Erythroblast (primary cell): Measurements from ENCODE around the gene ROM1.
"Not testable (repeated sequence)": the region's sequence is repeated elsewhere in the genome, so short reads cannot be mapped to it uniquely, and the experiment has no call there.

Source experiments
- DNase-seq, 2 experiments: peaks; one replicate each; lab custom pipeline; 2025; lab: John Stamatoyannopoulos, UW
- GATA1 ChIP-seq: IDR thresholded peaks from 2 replicates; pipeline ENCODE4 v1.6.1; 2011; ENCODE audit warnings: low read depth, mild to moderate bottlenecking, control low read depth, low read length, moderate library complexity
- POLR2A ChIP-seq: IDR thresholded peaks from 2 replicates; pipeline ENCODE4 v1.6.1; 2011; ENCODE audit warnings: mild to moderate bottlenecking, low read length

The ROM1 gene

GRCh38 chr11:62575156-62575555 lies 37.9 kb upstream of the ROM1 start:
- no peak for DNase-seq
- no peak for TF ChIP-seq GATA1
- no peak for TF ChIP-seq POLR2A

GRCh38 chr11:62575837-62576236 lies 37.2 kb upstream of the ROM1 start:
- DNase-seq: no peak
- TF ChIP-seq POLR2A: no peak
- TF ChIP-seq GATA1: no peak

DNA sequence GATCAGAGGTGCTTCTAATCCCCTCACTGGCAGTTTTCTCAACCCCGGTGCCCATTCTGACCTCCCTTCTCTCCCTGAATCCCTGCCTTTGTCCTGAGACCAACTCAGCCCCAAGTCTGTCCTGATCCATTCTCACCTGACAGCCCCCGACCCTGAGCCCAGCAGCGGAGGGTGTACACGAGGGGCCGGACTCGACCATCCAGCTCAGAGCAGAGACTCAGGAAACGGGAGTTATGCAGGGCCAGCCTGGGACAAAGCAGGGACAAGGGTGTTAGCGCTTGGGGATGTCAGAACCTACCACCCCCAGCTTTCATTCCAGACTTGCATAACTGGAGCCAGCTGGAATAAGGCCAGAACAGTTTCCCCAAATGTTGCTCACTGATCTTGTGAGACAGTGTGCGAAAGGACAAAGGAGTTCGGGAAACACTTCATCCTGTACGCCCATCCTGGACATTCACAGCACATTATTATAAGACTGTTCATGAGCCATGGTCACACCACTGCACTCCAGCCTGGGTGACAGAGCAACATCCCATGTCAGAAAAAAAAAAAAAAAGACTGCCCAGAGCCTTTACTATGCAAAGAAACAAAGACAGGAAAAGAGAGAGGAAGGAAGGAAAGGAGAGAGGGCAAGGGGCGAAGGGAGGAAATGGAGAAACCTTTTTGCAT lies 35.9 kb upstream of the ROM1 start:
- DNase-seq: no peak
- no peak for TF ChIP-seq POLR2A
- no peak for TF ChIP-seq GATA1

GRCh38 chr11:62578541-62578940 lies 34.5 kb upstream of the ROM1 start:
- TF ChIP-seq POLR2A (no peak), GATA1 (no peak)
- DNase-seq: no peak

GRCh38 chr11:62579252-62579651 lies 33.8 kb upstream of the ROM1 start:
- no peak for DNase-seq
- TF ChIP-seq POLR2A: no peak
- no peak for TF ChIP-seq GATA1

DNA sequence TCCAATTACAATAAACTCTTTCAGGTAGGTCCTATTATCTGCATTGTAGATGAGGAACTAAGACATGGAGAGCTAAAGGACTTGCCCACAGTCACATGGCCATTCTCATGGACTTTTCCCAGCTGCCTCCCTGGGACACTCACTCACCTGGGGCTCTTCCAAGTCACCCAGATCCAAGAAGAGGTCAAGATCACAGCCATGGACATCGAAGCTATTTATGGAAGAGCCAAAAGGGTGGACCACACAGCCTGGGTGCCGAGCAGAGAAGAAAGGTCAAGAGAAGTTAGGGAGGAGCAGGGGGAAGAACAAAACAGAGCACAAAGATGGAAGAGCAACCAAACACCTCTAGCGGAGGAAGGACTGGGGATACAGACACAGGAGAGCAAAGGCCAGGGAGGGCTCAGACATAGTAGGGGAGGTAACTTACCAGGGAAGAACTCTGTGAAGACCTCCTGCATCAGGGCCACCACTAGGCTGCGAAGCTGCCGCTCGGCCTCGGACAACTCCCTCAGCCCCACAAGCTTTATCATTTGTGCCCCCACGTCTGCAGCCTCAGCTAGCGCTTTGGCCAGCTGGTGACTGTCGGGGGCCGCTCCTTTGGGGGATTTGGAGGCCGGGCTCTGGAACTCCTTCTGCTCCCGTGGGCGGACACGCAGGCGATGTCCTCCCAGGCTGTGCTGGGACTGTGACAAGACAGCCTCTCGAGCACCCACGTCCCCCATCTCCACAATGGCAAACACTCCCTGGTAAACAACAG lies 31.9 kb upstream of the ROM1 start:
- DNase-seq: no peak
- no peak for TF ChIP-seq GATA1
- TF ChIP-seq POLR2A: no peak

- not testable (repeated sequence) for DNase-seq
These were observed 31.3 kb upstream of the ROM1 start for GRCh38 chr11:62581735-62582134.

GRCh38 chr11:62585356-62585755 lies 27.7 kb upstream of the ROM1 start:
- not testable (repeated sequence) for DNase-seq

- peak; percentile 42 to 43 for DNase-seq
- no peak for TF ChIP-seq GATA1
- no peak for TF ChIP-seq POLR2A
These were observed 24.0 kb upstream of the ROM1 start for GRCh38 chr11:62588966-62589637.

GRCh38 chr11:62591448-62592145 lies 21.5 kb upstream of the ROM1 start, which contains the start of gene TUT1:
TUT1 (minus strand) TSS chr11:62591523; CDS start chr11:62591485, 38 bp downstream.
- peak; percentile 99 to 100 for DNase-seq
- peak; percentile 61 for TF ChIP-seq GATA1
- TF ChIP-seq POLR2A: peak; percentile 98

- TF ChIP-seq POLR2A (no peak), GATA1 (no peak)
- DNase-seq: peak; percentile 81 to 89
These were observed 20.8 kb upstream of the ROM1 start for GRCh38 chr11:62592146-62592815.

DNA sequence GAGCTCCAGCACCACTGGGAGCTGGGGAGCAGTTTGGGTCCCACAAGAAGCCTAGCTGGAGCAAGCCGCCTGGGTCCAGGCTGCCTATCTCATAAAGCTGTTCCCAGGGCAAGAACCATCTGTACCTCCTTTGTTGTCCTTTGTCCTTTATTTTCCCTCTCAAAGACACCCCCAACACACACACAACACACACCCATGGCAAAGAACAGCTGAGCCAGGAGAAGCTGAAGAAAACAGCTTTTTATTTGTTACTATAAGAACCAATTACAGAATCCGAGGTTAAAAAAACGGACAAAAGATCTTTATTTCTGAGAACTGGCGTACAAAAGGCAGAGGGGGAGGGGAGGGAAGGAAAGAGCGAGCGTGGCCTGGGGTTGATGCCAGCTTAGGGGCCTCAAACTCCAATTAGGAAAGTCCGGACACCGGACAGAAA lies 20.1 kb upstream of the ROM1 start:
- TF ChIP-seq GATA1 (no peak), POLR2A (no peak)
- DNase-seq: no peak

- TF ChIP-seq POLR2A: no peak
- no peak for TF ChIP-seq GATA1
- DNase-seq: peak; percentile 88 to 90
These were observed 19.5 kb upstream of the ROM1 start for GRCh38 chr11:62593434-62594044.
